22Rv1 (cell line): ENCODE results near the gene RNF213.

Experiments used
- CTCF ChIP-seq: fragments of 450-650 bp; IDR thresholded peaks from 2 replicates; pipeline ENCODE4 v1.5.1; 2017; ENCODE audit warnings: mild to moderate bottlenecking
- ZFX ChIP-seq: fragments of 450-650 bp; IDR thresholded peaks from 2 replicates; pipeline ENCODE4 v1.6.1; 2017; ENCODE audit warnings: antibody characterized with exemption, borderline replicate concordance

DNA sequence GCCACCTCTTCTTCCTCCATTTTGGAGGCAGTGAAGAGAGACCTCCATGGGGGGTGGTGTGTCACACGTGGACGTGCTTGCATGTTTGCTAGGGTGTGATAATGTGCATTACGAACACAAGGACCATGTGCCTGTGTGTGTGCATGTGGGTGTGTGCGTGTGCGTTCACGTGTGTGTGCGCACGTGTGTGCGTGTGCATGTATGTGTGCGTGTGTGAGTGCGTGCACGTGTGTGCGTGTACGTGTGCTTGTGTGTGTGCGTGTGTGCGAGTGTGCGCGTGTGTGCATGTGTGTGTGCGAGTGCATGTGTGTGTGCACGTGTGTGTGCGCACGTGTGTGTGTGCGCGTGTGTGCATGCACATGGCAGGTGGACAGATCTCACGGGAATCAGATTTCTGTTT is 29.5 kb downstream of the RNF213 start:
- no peak for TF ChIP-seq CTCF
- no peak for TF ChIP-seq ZFX
